HG03442 (cell line): Measurements from ENCODE around the gene RABL6.
A peak's percentile ranks its signal among the peaks of the same experiment; 100 is the strongest.

Experiments
- ATAC-seq: cut with Tn5 transposase; IDR thresholded peaks from one replicate; pipeline ENCODE4 v1.9.1; 2021; ENCODE audit warnings: mild to moderate bottlenecking, moderate library complexity; ENCODE audit not compliant: unreplicated experiment

RABL6 gene

GRCh38 chr9:136845465-136846260 lies 37.9 kb downstream of the RABL6 start:
- ATAC-seq, result no peak

- no peak for ATAC-seq
These were observed 38.8 kb downstream of the RABL6 start for GRCh38 chr9:136846376-136847087.

- ATAC-seq, result no peak
These were observed 39.5 kb downstream of the RABL6 start for GRCh38 chr9:136847088-136847825.

GRCh38 chr9:136847826-136848392 lies 40.2 kb downstream of the RABL6 start:
- no peak for ATAC-seq

- no peak for ATAC-seq
These were observed 40.8 kb downstream of the RABL6 start for GRCh38 chr9:136848393-136849037.

- ATAC-seq, result peak; percentile 76
These were observed 41.6 kb downstream of the RABL6 start, which contains the start of gene PHPT1 for GRCh38 chr9:136849038-136849959. Gene PHPT1 (plus strand): TSS chr9:136849409. CDS start chr9:136849431, 22 bp downstream.

- ATAC-seq, result no peak
These were observed 42.5 kb downstream of the RABL6 start for GRCh38 chr9:136849960-136850865.

GRCh38 chr9:136850866-136851775 lies 43.4 kb downstream of the RABL6 start:
- no peak for ATAC-seq

GRCh38 chr9:136851941-136852663 lies 44.4 kb downstream of the RABL6 start, which contains the start of gene MAMDC4:
Gene MAMDC4 (plus strand): TSS chr9:136852346. CDS start chr9:136852417, 71 bp downstream.
- no peak for ATAC-seq

GRCh38 chr9:136852664-136853595 lies 45.2 kb downstream of the RABL6 start:
- no peak for ATAC-seq

- ATAC-seq, result no peak
These were observed 45.9 kb downstream of the RABL6 start for GRCh38 chr9:136853596-136854112.

- ATAC-seq, result no peak
These were observed 46.5 kb downstream of the RABL6 start for GRCh38 chr9:136854113-136854841.

- ATAC-seq, result no peak
These were observed 47.2 kb downstream of the RABL6 start for GRCh38 chr9:136854842-136855460.

- no peak for ATAC-seq
These were observed 47.8 kb downstream of the RABL6 start for GRCh38 chr9:136855461-136856078.
